K562 (cell line): ENCODE data around the gene MAP3K15.

Experiments used
- CTCF ChIP-seq, 3 experiments: IDR thresholded peaks in 2 of 3; conservative IDR thresholded peaks in 1 of 3; 2 replicates each; pipeline ENCODE4 v1.5.1; 2011 to 2012; ENCODE audit warnings: low read length in 3 of 3, mild to moderate bottlenecking in 3 of 3, control low read depth in 2 of 3, improper control_type of control experiment in 1 of 3, inconsistent platforms in 1 of 3, low read depth in 1 of 3, mixed read lengths in 1 of 3, moderate library complexity in 1 of 3; ENCODE audit not compliant: insufficient read depth in 2 of 3
- DEAF1 ChIP-seq: fragments of 450-650 bp; formaldehyde crosslinking; IDR thresholded peaks from 2 replicates; pipeline ENCODE4 v1.4.0; 2020; ENCODE audit warnings: mild to moderate bottlenecking, moderate library complexity
- DPF2 ChIP-seq: fragments of 450-650 bp; IDR thresholded peaks from 2 replicates; pipeline ENCODE4 v1.6.1; 2016
- JUND ChIP-seq, 2 experiments: IDR thresholded peaks; 2 replicates in 1 of 2; 3 replicates in 1 of 2; pipeline ENCODE4 v1.6.1; 2011; ENCODE audit warnings: borderline replicate concordance in 2 of 2, low read depth in 2 of 2, low read length in 2 of 2, improper control_type of control experiment in 1 of 2, missing biosample characterization in 1 of 2, missing genetic modification characterization in 1 of 2, missing genetic modification reagents in 1 of 2
- MAX ChIP-seq: sonication (generic); formaldehyde crosslinking; IDR thresholded peaks from 2 replicates; pipeline ENCODE4 v1.9.0; 2022; ENCODE audit warnings: mild to moderate bottlenecking, missing genetic modification reagents
- POLR2AphosphoS5 ChIP-seq: IDR thresholded peaks from 2 replicates; pipeline ENCODE4 v1.6.1; 2011; ENCODE audit warnings: mild to moderate bottlenecking, low read depth, low read length, moderate library complexity; ENCODE audit not compliant: control insufficient read depth, insufficient read depth

GRCh38 chrX:19382555-19383145 lies 132.7 kb downstream of the MAP3K15 start:
- TF ChIP-seq MAX (CRISPR knock-in tag) (no peak), CTCF (IDR thresholded peaks at IDR 0.05 in 2 of 3, conservative IDR thresholded peaks at IDR 0.05 in 1 of 3; ENCODE audit: insufficient read depth in 2 of 3, low read depth in 1 of 3, low read length in 3 of 3) (peak; percentile 63 to 75 (median 67)), DEAF1 (CRISPR knock-in tag) (no peak), DPF2 (no peak), JUND (IDR thresholded peaks at IDR 0.05; ENCODE audit: borderline replicate concordance, low read depth, low read length) (no peak), JUND (tag; IDR thresholded peaks at IDR 0.05; ENCODE audit: borderline replicate concordance, low read depth, low read length) (no peak), POLR2AphosphoS5 (no peak)
